Cardiac fibroblast (primary cell): ENCODE measurements around the gene TNS1.

Source experiments
- DNase-seq, 2 donors: peaks; one replicate each; pipeline versions ENCODE4 v3.0.0 to v3.0.0-alpha.2; 2010; ENCODE audit warnings: low read depth in 2 of 2
- H3K4me3 ChIP-seq, 2 donors: replicated peaks in 1 of 2; 1 replicate in 1 of 2; 2 replicates in 1 of 2; pipeline ENCODE4 v1.5.1; 2011; ENCODE audit warnings: low read depth in 2 of 2, low read length in 2 of 2, mild to moderate bottlenecking in 2 of 2, moderate library complexity in 1 of 2
- CTCF ChIP-seq: IDR thresholded peaks from one replicate; pipeline ENCODE4 v1.5.1; 2011; ENCODE audit warnings: low read depth, mild to moderate bottlenecking, low read length, inconsistent platforms

The TNS1 gene

DNA sequence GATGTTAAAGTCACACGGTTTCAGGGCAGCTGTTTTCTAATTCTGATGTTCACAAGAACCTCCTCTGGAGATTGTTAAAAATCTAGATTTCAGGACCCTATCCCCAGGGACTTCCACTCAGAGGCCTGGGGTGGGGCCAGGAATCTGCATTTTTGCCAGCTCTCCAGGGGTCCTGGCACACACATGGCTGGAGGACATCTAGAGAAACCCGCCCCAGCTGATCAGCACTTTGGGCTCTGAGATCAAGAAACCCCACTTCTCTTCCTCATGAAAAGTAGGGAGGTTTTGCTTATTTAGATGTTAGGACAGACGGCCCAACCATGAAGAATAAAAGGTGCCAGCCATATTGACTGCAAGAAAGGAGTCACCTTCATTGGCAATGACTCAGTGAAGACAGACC is 148.8 kb downstream of the TNS1 start:
- no peak for DNase-seq
- no peak for TF ChIP-seq CTCF
- no peak overlapping the region for H3K4me3 ChIP-seq

- no peak for TF ChIP-seq CTCF
- peak; percentile 62 to 77 for DNase-seq
Observed at GRCh38 chr2:217853301-217853881, 149.4 kb downstream of the TNS1 start.

GRCh38 chr2:217852555-217853211 is 150.1 kb downstream of the TNS1 start:
- no peak for TF ChIP-seq CTCF
- DNase-seq, result no peak
- H3K4me3 ChIP-seq, result no peak overlapping the region

More at GRCh38 chr2:217853301-217853881, 149.4 kb downstream of the TNS1 start:
- no peak overlapping the region for H3K4me3 ChIP-seq

DNA sequence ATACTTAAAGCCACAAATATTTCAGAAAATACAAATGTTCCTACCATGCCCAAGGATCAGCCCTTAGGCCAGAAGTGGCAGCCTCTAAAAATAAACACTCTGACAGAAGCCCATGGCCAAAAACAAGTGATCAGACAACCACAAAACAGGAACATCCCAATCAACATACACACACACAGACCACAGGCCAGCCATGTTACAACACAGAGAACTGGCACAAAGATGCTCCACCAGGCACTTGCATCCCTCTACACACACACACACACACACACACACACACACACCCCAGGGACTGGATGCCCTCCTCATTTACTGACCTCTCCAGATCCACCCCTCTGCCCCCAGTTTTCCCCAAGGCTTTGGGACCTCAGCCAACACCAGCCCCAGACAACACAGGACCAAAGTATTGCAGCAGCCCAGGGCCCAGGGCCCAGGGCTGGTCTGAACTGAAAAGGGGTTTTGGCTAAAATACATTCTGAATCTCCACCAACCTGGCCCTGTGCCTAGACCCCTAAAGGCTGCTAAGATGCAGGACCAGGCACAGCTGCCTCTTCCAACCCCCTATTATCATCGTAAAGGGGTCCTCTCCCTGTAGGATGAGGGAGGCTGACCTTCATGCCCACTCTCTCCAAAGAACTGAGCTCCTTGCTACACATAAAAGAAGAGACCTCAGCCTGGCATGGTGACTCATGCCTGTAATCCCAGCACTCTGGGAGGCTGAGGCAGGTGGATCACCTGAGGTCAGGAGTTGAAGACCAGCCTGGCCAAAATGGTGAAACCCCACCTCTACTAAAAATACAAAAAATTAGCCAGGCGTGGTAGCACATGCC is 151.4 kb downstream of the TNS1 start:
- TF ChIP-seq CTCF, result no peak
- DNase-seq, result peak; percentile 59 to 75
- H3K4me3 ChIP-seq, result no peak overlapping the region

DNA sequence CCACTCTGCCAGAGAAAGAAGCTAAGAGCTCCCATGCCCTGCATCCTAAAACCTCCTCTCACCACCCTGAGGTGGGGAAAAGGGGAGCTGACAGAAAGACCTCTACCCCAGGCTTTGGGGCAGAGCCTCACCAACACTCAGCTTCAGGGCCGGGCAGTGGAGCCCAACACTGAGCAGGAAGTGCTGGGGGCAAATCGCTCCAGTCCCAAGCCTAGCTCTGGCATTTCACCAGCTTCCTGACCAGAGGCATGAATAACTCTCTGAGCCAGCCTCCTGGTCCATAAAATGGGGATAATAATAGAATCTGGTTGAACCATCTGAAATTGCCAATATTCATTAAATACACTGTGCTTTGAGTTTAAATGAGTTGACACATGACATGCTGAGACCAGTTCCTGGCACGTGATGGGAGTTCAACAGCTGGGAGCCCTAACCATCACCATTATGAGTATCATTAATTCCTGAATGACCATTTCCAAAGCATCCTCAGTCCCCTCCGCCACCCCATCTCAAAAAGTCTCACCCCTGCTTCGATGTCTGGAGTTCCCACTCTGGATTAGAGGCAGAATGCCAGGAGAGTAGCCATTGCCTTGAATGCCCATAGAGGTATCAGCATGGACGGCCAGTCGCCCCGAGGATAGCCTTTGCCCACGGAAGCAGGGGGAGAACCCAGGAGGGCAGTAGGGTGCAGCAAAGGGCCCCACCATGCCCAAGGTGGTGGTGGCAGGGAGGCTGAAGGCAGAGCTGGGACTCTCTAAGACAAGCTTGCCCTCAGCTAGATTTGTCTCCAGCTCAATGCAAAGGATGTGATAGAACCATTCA is 153.4 kb downstream of the TNS1 start:
- DNase-seq, result peak in 1 of 2 donors; percentile 23
- H3K4me3 ChIP-seq, result no peak overlapping the region
- TF ChIP-seq CTCF, result no peak

DNA sequence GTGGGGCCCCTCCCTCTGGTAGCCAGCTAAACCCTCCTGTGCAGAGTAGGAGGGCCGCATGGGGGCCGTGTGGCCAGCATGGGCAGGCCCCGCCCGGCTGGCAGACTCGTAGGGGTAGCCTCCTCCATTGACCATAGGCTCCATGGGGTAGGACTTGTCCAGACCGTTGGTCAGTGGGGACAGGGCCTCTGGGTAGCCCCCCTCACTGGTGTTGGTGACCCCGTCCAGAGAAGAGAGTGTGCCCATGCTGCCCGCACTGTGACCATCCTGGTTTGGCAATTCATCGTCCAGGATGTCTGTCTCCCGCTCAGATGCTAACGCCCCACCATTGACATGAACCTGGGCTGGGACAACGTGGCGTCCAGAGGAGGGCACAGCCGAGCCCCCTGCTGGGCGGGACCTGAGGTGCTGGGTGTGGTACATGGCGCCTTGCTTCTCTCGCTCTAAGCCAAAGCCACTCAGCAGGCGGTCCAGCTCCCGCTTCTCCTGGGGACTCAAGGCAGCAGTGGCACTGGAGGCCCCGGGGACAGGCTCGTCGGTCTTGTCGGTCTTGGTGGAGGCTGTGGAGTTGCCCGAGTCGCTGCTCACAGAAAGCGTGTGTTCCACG is 154.3 kb downstream of the TNS1 start:
- H3K4me3 ChIP-seq, result no peak overlapping the region
- TF ChIP-seq CTCF, result no peak
- no peak for DNase-seq
